SU-DHL-6 (cell line): ENCODE results near the gene CRYBB1.

Experiments used
- H2AFZ ChIP-seq: fragments of 200-600 bp; sonication (generic); 2 replicates; pipeline ENCODE4 v1.6.1; 2014; ENCODE audit warnings: low read depth, mild to moderate bottlenecking, moderate library complexity, mixed read lengths, antibody characterized with exemption, low read length; ENCODE audit not compliant: severe bottlenecking
- H3F3A ChIP-seq: fragments of 200-600 bp; shearing (Covaris generic); 2 replicates; pipeline ENCODE4 v1.6.0; 2016; ENCODE audit warnings: antibody characterized with exemption, mild to moderate bottlenecking; ENCODE audit not compliant: insufficient read depth
- H3K27ac ChIP-seq: fragments of 200-600 bp; sonication (generic); 2 replicates; pipeline ENCODE4 v1.5.1; 2016; ENCODE audit warnings: low read depth, mild to moderate bottlenecking, low read length, moderate library complexity, mixed read lengths
- H3K27me3 ChIP-seq: fragments of 200-600 bp; sonication (generic), shearing (Covaris generic); 2 replicates; pipeline ENCODE4 v1.6.0; 2014; ENCODE audit warnings: mild to moderate bottlenecking, low read length
- H3K36me3 ChIP-seq: fragments of 200-600 bp; sonication (generic); 2 replicates; pipeline ENCODE4 v1.6.1; 2014; ENCODE audit warnings: mild to moderate bottlenecking, low read length, mixed read lengths
- H3K4me2 ChIP-seq: fragments of 300-600, 200-600 bp; shearing (Covaris generic), sonication (generic); 2 replicates; pipeline ENCODE4 v1.6.0; 2014; ENCODE audit warnings: low read length, low read depth, mild to moderate bottlenecking; ENCODE audit not compliant: poor library complexity, severe bottlenecking
- H3K4me3 ChIP-seq: fragments of 200-600 bp; sonication (generic); 2 replicates; pipeline ENCODE4 v1.5.1; 2014; ENCODE audit warnings: antibody characterized with exemption, low read length, mild to moderate bottlenecking, mixed read lengths; ENCODE audit not compliant: insufficient read depth, poor library complexity, severe bottlenecking
- H3K79me2 ChIP-seq: fragments of 200-600 bp; sonication (generic); 2 replicates; pipeline ENCODE4 v1.6.1; 2014; ENCODE audit warnings: mild to moderate bottlenecking, low read length, moderate library complexity; ENCODE audit not compliant: insufficient read depth
- H3K9ac ChIP-seq: fragments of 200-600 bp; sonication (generic); 2 replicates; pipeline ENCODE4 v1.7.0; 2014; ENCODE audit warnings: mild to moderate bottlenecking, low read length
- H3K9me2 ChIP-seq: fragments of 200-600 bp; sonication (generic); replicated peaks from 2 replicates; pipeline ENCODE4 v1.6.1; 2014; ENCODE audit warnings: low read length; ENCODE audit not compliant: insufficient read depth
- H3K9me3 ChIP-seq: fragments of 200-600 bp; sonication (generic); 2 replicates; pipeline ENCODE4 v1.6.1; 2014; ENCODE audit warnings: low read length, mixed read lengths; ENCODE audit not compliant: insufficient read depth
- H4K20me1 ChIP-seq: fragments of 200-600 bp; sonication (generic); 2 replicates; pipeline ENCODE4 v1.6.1; 2014; ENCODE audit warnings: low read depth, mild to moderate bottlenecking, antibody characterized with exemption, low read length, moderate library complexity, mixed read lengths
- CTCF ChIP-seq: fragments of 200-600 bp; sonication (generic); IDR thresholded peaks from one replicate; pipeline ENCODE4 v1.5.1; 2017; ENCODE audit warnings: antibody characterized with exemption, mild to moderate bottlenecking, low read length, moderate library complexity; ENCODE audit not compliant: insufficient read depth, poor library complexity, severe bottlenecking
- EZH2phosphoT487 ChIP-seq: fragments of 200-600 bp; sonication (generic), shearing (Covaris generic); conservative IDR thresholded peaks from 2 replicates; pipeline ENCODE4 v1.6.1; 2018; ENCODE audit warnings: mild to moderate bottlenecking, antibody characterized with exemption, low read length, moderate library complexity, mixed read lengths

Gene CRYBB1

GRCh38 chr22:26597026-26597425, 20.8 kb downstream of the CRYBB1 start:
- Histone ChIP-seq H3K27me3 (no peaks in the 10 kb centered on the region), H2AFZ (no peak overlapping the region), H3F3A (no peaks in the 10 kb centered on the region), H3K4me2 (no peak overlapping the region), H3K36me3 (no peaks in the 10 kb centered on the region), H3K9me3 (no peaks in the 10 kb centered on the region), H3K27ac (no peak overlapping the region), H4K20me1 (no peaks in the 10 kb centered on the region), H3K9ac (no peak overlapping the region), H3K4me3 (no peak overlapping the region), H3K9me2 (no peaks in the 10 kb centered on the region), H3K79me2 (no peaks in the 10 kb centered on the region)
- no peak for TF ChIP-seq CTCF
- TF ChIP-seq EZH2phosphoT487: no peak

- no peaks in the 10 kb centered on the region for H3F3A ChIP-seq
- no peaks in the 10 kb centered on the region for H3K9me2 ChIP-seq
- H4K20me1 ChIP-seq: no peaks in the 10 kb centered on the region
- no peaks in the 10 kb centered on the region for H3K27me3 ChIP-seq
- no peak overlapping the region for H3K9ac ChIP-seq
- TF ChIP-seq CTCF (no peak), EZH2phosphoT487 (no peak)
- no peaks in the 10 kb centered on the region for H3K9me3 ChIP-seq
- H3K4me3 ChIP-seq: no peak overlapping the region
- no peaks in the 10 kb centered on the region for H3K36me3 ChIP-seq
- no peak overlapping the region for H2AFZ ChIP-seq
- H3K4me2 ChIP-seq: no peak overlapping the region
- H3K79me2 ChIP-seq: no peaks in the 10 kb centered on the region
- no peak overlapping the region for H3K27ac ChIP-seq
Measured at GRCh38 chr22:26593763-26594162, 24.1 kb downstream of the CRYBB1 start.

- Histone ChIP-seq H3K27ac (no peak overlapping the region), H3K79me2 (peaks cover 6% of the 10 kb centered on the region; the same call in 1 of the 2 replicates), H3K4me2 (no peak overlapping the region), H4K20me1 (0 out of 2 replicates have a peak, but pooled peaks cover 2% of the 10 kb centered on the region), H3K36me3 (peaks cover 5% of the 10 kb centered on the region; the same call in 1 of the 2 replicates), H3K4me3 (no peak overlapping the region), H3K9me2 (no peaks in the 10 kb centered on the region), H3K27me3 (no peaks in the 10 kb centered on the region), H3F3A (no peaks in the 10 kb centered on the region), H3K9ac (no peak overlapping the region), H2AFZ (no peak overlapping the region), H3K9me3 (no peaks in the 10 kb centered on the region)
- TF ChIP-seq EZH2phosphoT487 (no peak), CTCF (no peak)
Measured at GRCh38 chr22:26592421-26592891, 25.4 kb downstream of the CRYBB1 start.
